HG03432 (cell line): ENCODE data around the gene EPHA8.

ENCODE experiments used
- ATAC-seq: cut with Tn5 transposase; IDR thresholded peaks from one replicate; pipeline ENCODE4 v1.9.1; 2021; ENCODE audit warnings: mild to moderate bottlenecking, moderate library complexity; ENCODE audit not compliant: unreplicated experiment

Gene EPHA8

GRCh38 chr1:22641247-22641646, 78.0 kb downstream of the EPHA8 start:
- ATAC-seq: no peak

- no peak for ATAC-seq
Observed at GRCh38 chr1:22641906-22642636, 78.8 kb downstream of the EPHA8 start.

DNA sequence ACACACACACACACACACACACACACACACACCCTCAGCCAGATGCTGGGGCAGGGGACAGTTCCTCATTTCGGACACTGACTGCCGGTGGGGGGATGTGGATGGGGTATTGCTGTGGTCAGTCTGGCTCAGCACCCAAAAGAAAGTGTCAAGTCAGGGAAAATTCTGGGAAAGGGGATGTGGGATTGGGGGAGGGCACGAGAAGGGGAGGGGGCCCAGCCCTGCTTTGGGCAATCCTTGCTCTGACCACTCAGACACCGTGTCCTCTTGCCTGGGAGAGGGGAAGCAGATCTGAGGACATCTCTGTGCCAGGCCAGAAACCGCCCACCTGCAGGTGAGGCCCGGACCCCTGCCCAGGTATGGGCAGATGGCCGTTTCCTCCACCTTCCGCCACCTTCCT, 80.1 kb downstream of the EPHA8 start, which contains the start of gene C1QC:
TSS of gene C1QC (plus strand) at position 253 of the 400 bp plus-strand sequence. CDS start 391 bp downstream, outside the sequence.
- no peak for ATAC-seq

DNA sequence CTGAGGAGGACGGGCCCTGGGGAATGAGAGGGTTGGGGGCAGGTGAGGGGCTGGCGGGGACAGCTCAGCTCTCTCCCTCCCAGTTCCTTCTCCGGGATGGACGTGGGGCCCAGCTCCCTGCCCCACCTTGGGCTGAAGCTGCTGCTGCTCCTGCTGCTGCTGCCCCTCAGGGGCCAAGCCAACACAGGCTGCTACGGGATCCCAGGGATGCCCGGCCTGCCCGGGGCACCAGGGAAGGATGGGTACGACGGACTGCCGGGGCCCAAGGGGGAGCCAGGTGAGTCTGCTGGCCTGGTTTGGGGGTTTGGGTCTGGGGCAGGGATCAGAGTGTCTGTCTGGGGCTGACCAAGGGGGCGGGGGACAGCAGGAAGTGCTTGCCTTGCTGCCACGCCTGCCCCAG, 80.6 kb downstream of the EPHA8 start:
- ATAC-seq: no peak

GRCh38 chr1:22645931-22646330, 82.6 kb downstream of the EPHA8 start:
- no peak for ATAC-seq

- ATAC-seq: no peak
Observed at GRCh38 chr1:22646384-22646783, 83.1 kb downstream of the EPHA8 start.

- no peak for ATAC-seq
Observed at GRCh38 chr1:22650089-22650693, 86.9 kb downstream of the EPHA8 start.

GRCh38 chr1:22651941-22652856, 88.9 kb downstream of the EPHA8 start:
- ATAC-seq: no peak

GRCh38 chr1:22652881-22653316, 89.6 kb downstream of the EPHA8 start, which contains the start of gene C1QB:
Gene C1QB, plus strand, starts transcription at chr1:22653236. Its CDS starts 6,227 bp downstream, at chr1:22659463.
- ATAC-seq: no peak
